GM12872 (cell line): ENCODE data around the gene TRIM24.

Experiments used
- TF ChIP-seq, protein P1 (sequence below): IDR thresholded peaks from 3 replicates; pipeline ENCODE4 v1.5.1; 2011; ENCODE audit warnings: low read depth, mild to moderate bottlenecking, low read length, moderate library complexity; ENCODE audit not compliant: insufficient read depth

Gene TRIM24

DNA sequence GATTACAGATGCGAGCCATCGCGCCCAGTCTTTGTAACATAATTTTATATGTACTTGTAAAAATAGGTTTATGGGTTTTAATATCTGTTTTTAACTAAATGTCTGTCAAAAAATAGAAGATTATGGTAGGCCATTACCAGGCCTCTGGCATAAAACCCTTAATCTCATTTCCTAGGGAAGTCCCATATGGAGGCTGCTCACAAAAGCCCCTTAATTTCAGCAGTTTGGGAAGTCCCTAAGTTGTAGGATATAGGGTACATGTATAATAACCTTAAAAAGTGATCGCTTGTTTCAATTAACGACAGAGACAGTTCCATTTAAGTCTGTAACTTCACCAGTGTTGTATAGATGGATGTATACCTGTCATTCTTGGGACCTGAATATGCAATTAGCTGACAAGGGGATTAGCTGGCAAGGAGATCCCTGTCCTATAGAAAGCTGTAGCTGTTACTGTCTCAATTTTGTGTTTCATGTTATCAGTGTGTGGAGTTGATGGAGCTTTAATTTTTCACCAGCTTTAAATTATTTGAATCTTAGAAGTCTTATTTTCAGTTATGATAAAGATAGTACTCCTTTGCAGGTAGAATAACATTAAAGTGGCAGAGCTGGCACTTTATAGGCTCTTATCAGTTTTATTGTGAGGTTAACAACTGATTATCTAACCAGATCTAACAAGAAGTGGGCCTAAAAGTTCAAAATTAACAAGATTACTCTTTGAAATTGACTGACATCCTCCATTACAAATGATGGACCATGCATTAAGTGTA is 10.5 kb downstream of the TRIM24 start:
- TF ChIP-seq, protein P1, sequence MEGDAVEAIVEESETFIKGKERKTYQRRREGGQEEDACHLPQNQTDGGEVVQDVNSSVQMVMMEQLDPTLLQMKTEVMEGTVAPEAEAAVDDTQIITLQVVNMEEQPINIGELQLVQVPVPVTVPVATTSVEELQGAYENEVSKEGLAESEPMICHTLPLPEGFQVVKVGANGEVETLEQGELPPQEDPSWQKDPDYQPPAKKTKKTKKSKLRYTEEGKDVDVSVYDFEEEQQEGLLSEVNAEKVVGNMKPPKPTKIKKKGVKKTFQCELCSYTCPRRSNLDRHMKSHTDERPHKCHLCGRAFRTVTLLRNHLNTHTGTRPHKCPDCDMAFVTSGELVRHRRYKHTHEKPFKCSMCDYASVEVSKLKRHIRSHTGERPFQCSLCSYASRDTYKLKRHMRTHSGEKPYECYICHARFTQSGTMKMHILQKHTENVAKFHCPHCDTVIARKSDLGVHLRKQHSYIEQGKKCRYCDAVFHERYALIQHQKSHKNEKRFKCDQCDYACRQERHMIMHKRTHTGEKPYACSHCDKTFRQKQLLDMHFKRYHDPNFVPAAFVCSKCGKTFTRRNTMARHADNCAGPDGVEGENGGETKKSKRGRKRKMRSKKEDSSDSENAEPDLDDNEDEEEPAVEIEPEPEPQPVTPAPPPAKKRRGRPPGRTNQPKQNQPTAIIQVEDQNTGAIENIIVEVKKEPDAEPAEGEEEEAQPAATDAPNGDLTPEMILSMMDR = no peak

DNA sequence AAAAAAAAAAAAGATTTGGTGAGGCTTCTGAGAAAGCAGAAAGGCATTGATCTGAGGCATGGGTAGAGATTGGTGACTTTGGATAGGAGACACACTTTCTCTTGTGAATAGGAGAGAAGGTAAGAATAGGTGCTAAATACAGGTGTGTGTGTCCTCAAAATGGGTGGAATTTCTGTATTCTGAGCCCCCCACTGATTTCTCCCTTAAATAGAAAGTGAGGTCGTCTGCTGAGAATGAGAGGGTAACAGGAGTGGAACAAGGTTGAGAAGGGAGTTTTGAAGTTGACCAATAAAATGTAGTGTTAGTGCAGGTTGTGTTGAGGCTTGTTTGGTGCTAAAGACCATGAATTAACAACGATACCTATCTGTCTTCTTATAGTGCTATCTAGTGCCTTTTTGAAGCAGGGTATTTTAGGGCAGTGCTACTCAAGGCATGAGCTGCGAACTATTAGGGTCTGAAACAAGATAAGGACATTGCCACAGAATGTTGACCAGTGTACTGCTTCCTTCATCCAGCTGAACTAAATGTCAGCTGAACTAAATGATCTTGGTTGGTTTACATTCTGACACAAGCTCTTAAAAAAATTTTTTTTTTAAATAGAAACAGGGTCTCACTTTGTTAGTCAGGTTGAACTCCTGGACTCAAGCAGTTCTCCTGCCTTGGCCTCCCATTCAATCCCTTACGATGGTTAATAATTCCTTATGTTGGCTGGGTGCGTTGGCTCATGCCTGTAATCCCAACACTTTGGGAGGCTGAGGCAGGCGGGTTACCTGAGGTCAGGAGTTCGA is 12.4 kb downstream of the TRIM24 start:
- TF ChIP-seq, protein P1 = no peak

DNA sequence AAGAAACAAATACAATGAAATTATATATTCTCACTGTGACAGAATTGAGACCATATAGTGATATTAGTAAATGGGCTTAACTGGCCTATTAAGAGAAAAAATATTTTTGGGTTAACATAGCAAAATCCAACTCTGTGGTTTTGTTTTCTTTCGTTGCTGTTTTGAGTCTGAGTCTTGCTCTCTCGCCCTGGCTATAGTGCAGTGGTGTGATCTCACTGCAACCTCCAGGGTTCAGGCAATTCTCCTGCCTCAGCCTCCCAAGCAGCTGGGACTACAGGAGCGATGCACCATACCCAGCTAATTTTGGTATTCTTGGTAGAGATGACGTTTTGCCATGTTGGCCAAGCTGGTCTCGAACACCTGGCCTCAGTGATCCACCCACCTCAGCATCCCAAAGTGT is 15.3 kb downstream of the TRIM24 start:
- TF ChIP-seq, protein P1 = no peak

DNA sequence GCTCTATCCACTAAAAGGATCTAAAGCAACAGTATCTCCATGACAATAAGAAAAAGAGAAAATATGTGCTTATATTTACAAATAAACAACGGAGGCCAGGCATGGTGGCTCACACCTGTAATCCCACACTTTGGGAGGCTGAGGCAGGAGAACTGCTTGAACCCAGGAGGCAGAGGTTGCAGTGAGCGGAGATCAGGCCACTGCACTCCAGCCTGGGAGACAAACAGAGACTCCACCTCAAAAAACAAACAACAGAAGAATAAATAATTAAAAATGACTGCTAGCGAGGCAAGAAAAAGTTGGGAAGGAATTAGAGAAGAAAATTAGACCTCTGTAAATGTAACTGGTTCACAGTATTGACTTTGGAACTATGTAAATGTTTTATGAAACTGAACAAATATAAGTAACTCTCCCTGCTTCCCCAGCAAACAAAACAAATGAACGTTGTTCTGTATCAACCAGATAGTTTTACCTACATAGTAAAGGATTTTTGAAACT is 17.1 kb downstream of the TRIM24 start:
- TF ChIP-seq, protein P1 = no peak

DNA sequence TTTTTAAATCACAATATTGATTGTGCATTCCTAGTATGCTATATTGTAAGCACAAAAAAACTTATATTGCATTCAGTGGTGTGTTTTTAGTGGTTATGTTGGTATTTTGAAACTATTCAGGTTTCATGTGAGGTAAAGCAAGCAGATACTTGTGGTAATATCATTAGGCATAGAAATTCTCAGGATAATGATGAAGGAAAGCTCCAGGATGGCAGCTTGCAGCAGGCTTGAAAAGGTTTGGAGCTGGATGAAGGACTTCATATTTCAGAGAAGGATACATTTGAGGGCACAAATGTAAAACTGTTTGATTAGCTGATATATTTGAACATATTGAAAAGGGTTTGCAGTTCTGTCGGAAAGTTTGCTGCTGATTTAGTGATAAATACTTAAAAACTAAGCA is 17.5 kb downstream of the TRIM24 start:
- TF ChIP-seq, protein P1 = no peak

DNA sequence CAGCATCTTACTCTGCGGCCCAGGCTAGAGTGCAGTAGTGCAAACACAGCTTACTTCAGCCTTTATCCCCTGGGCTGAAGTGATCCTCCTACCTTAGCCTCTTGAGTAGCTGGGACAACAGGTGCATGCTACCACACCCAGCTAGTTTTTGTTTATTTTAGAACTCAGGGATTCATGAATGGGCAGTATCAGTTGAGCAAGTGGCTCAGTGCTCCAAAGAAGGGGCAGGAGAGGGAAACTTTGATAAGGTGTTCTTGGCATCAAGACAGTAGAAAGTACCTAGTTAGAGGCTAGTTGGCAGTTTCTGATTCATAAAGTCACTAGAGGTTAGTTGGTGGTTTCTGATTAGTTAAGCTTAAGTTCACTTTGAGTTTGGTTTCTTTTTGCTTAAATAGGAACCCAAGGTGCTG is 18.4 kb downstream of the TRIM24 start:
- TF ChIP-seq, protein P1 = no peak

DNA sequence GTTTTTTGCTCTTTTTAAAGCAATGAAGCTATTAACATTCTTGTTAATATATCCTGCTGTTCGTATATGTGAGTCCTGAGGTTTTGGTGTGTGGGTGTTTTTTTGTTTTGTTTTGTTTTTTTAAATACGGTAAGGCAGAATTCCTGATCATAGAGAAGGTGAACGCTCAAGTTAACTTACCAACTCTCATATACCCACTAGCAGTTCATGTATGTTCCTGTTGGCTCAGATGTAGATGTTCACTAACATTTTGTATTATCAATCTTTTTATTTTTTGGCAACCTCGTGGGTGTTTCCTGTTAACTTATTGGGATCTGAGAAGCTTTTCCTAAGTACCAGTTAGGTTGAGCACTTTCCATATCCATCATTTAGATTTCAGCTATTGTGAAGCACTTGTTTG is 20.5 kb downstream of the TRIM24 start:
- TF ChIP-seq, protein P1 = no peak
